Measurements from ENCODE around the gene PHLDB2. TPM values are rescaled to one million over a fixed set of nuclear protein-coding genes. Genes with fewer than 3 reads are reported as not detected.

PHLDB2 gene
- total and polyA plus RNA-seq, 2 of the 4 experiments (the other 2 are of a cell fraction), result 10.6 to 28.7 TPM

GRCh38 chr3:111851511-111851954 is 7.5 kb upstream of the PHLDB2 start:
- Histone ChIP-seq H3K14ac (replicated peaks; ENCODE audit: low read depth, low read length) (peak overlapping the region; percentile 2; the same call in 1 of the 2 replicates), H2AK5ac (ENCODE audit: low read depth, low read length) (no peak overlapping the region), H3K79me1 (ENCODE audit: low read depth in 1 of 2, low read length in 2 of 2) (no peaks in the 10 kb centered on the region), H2BK20ac (ENCODE audit: low read depth, low read length) (peak overlapping the region; percentile 2), H3K27ac (ENCODE audit: insufficient read depth, low read length) (no peak overlapping the region), H3K18ac (ENCODE audit: low read depth, low read length) (no peak overlapping the region; the same call in 1 of the 2 replicates), H3K23ac (ENCODE audit: low read depth, low read length) (peak overlapping the region; percentile 0; the same call in 1 of the 2 replicates), H4K20me1 (ENCODE audit: insufficient read depth, low read length) (no peaks in the 10 kb centered on the region), H3K4ac (ENCODE audit: low read depth, low read length) (peak overlapping the region; percentile 72; the same call in 1 of the 2 replicates), H4K8ac (ENCODE audit: low read depth in 2 of 2, low read length in 2 of 2) (peak overlapping the region; percentile 51 to 59; a peak in 3 of 4 replicates), H4K91ac (ENCODE audit: insufficient read depth, low read depth, low read length) (peak overlapping the region; percentile 54; the same call in 1 of the 2 replicates), H3K9me3 (ENCODE audit: control insufficient read depth, insufficient read depth, low read length) (no peaks in the 10 kb centered on the region), H3K56ac (ENCODE audit: extremely low read depth, insufficient read depth, low read length) (no peak overlapping the region), H2AFZ (replicated peaks; ENCODE audit: low read length, poor library complexity) (peak overlapping the region; percentile 15), H2AK9ac (replicated peaks; ENCODE audit: low read depth, low read length, poor library complexity) (no peak overlapping the region), H3K27me3 (ENCODE audit: control insufficient read depth, insufficient read depth, low read length) (no peaks in the 10 kb centered on the region), H3K4me1 (ENCODE audit: control insufficient read depth, insufficient read depth, low read length) (peaks cover 5% of the 10 kb centered on the region; the same call in 1 of the 2 replicates), H3K9ac (ENCODE audit: low read depth, low read length) (no peak overlapping the region), H3K9me1 (ENCODE audit: insufficient read depth, low read length) (no peaks in the 10 kb centered on the region), H3K4me3 (ENCODE audit: insufficient read depth, low read depth, low read length) (no peak overlapping the region), H2BK5ac (ENCODE audit: low read depth, low read length, poor library complexity, severe bottlenecking) (no peak overlapping the region), H4K5ac (ENCODE audit: low read depth, low read length) (peak overlapping the region; percentile 64; the same call in 1 of the 2 replicates), H3K36me3 (ENCODE audit: control insufficient read depth, insufficient read depth, low read length) (no peaks in the 10 kb centered on the region), H2BK120ac (ENCODE audit: low read depth, low read length) (peak overlapping the region; percentile 41; the same call in 1 of the 2 replicates), H3K4me2 (ENCODE audit: low read depth, low read length) (0 out of 2 replicates have a peak overlapping the region, but pooled peaks have one; percentile 49), H2BK15ac (ENCODE audit: low read depth, low read length) (no peak overlapping the region)
- in situ Hi-C loops (cut with MboI; ENCODE audit: low sequenced_read_pairs), result loop anchor here (25.0 kb wide), 1 partner anchor 264 kb away; the partner anchor contains the start of gene ZBED2
- BruUV-seq (replicated peaks), result no TSS peak
- TF ChIP-seq MXI1 (IDR thresholded peaks at IDR 0.05; ENCODE audit: borderline replicate concordance, low read depth, low read length), result no peak
- TF ChIP-seq RFX5 (IDR thresholded peaks at IDR 0.05; ENCODE audit: low read depth, low read length), result no peak
- TF ChIP-seq CHD1 (IDR thresholded peaks at IDR 0.05; ENCODE audit: low read depth, low read length), result no peak
- peak; percentile 4; the same call in 1 of the 2 replicates for TF ChIP-seq RAD21 (IDR thresholded peaks at IDR 0.05; ENCODE audit: low read length)
- TF ChIP-seq MAZ (IDR thresholded peaks at IDR 0.05; ENCODE audit: borderline replicate concordance, low read depth, low read length), result peak; percentile 51; the same call in 1 of the 2 replicates
- no peak for TF ChIP-seq CEBPB (IDR thresholded peaks at IDR 0.05; ENCODE audit: low read depth, low read length)
- no peak for TF ChIP-seq BHLHE40 (IDR thresholded peaks at IDR 0.05; ENCODE audit: low read depth, low read length)
- no peak for TF ChIP-seq FOS (IDR thresholded peaks at IDR 0.05; ENCODE audit: low read depth, low read length)
- intact Hi-C loops (cut with micrococcal nuclease), result no loop called here
- ChIA-PET POLR2A (ENCODE audit: unreplicated experiment) (no interaction called here), CTCF (interaction anchor here (0.7 to 1.0 kb wide), 2 partner anchors 9 to 33 kb away, joined by 6 read pairs; no protein-coding TSS in a partner anchor)
- dilution Hi-C loops (cut with HindIII; ENCODE audit: low sequenced_read_pairs, unreplicated experiment), result no loop called here
- WGBS, 2 experiments (ENCODE audit: extremely low coverage in 2 of 2, insufficient read length in 1 of 2), result no CpG with 5 or more reads among the region's 8 CpGs
- peak; percentile 74 for ATAC-seq (ENCODE audit: low read depth)
- DNase-seq, result peak; percentile 73

Data from IMR-90 (cell line).